ENCODE results near the gene NKX3-2. TPM values are rescaled to one million over a fixed set of nuclear protein-coding genes. Genes with fewer than 3 reads are reported as not detected.

Gene NKX3-2
- total RNA-seq, 1 experiment from 2014 or later: 0.07 TPM

DNA sequence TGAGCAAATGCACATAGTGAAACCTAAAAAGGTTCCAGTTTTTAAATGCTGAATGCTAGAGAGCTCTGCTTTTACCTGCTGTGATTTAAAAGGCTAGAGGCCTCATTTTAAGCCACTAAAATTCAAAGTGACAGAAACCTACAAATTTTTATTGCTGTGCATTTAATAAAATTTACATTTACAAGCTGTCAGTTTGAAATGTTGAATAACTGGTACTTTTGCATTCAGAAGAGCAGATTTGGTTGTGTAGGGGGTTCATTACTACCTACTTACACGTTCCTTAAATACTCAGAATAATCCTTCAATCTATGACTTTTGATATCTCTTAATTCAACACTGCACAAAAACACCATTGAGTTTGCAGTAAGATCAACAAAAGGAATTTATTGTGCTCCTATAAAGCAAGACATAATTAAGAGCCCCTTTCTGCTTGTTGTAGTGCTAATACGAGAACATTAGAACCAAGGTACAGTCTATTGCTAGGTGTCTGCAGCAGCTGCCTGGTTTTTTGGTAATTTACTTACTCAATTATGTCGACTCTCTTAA, 27.9 kb downstream of the NKX3-2 start:
- Histone ChIP-seq H3K4me3 (ENCODE audit: low read length) (no peak overlapping the region), H3K9ac (ENCODE audit: low read length) (no peak overlapping the region), H3K79me2 (ENCODE audit: low read length) (no peaks in the 10 kb centered on the region), H4K20me1 (ENCODE audit: low read length) (no peaks in the 10 kb centered on the region), H3K9me2 (replicated peaks; ENCODE audit: low read length) (no peaks in the 10 kb centered on the region), H3K9me3 (ENCODE audit: low read length) (no peaks in the 10 kb centered on the region), H3K27ac (ENCODE audit: low read length) (no peak overlapping the region), H2AFZ (ENCODE audit: low read length) (no peak overlapping the region), H3K4me2 (ENCODE audit: low read length) (no peak overlapping the region), H3F3A (ENCODE audit: low read length, unreplicated experiment) (no peaks in the 10 kb centered on the region), H3K36me3 (ENCODE audit: low read depth, low read length) (no peaks in the 10 kb centered on the region), H3K4me1 (ENCODE audit: insufficient read depth, low read length) (no peaks in the 10 kb centered on the region), H3K27me3 (ENCODE audit: low read length) (peaks cover 64% of the 10 kb centered on the region)
- TF ChIP-seq EZH2 (IDR thresholded peaks at IDR 0.05; ENCODE audit: low read length, unreplicated experiment) (no peak), EZH2phosphoT487 (IDR thresholded peaks at IDR 0.05; ENCODE audit: borderline replicate concordance, low read length) (no peak)
- TF ChIP-seq, protein P1, sequence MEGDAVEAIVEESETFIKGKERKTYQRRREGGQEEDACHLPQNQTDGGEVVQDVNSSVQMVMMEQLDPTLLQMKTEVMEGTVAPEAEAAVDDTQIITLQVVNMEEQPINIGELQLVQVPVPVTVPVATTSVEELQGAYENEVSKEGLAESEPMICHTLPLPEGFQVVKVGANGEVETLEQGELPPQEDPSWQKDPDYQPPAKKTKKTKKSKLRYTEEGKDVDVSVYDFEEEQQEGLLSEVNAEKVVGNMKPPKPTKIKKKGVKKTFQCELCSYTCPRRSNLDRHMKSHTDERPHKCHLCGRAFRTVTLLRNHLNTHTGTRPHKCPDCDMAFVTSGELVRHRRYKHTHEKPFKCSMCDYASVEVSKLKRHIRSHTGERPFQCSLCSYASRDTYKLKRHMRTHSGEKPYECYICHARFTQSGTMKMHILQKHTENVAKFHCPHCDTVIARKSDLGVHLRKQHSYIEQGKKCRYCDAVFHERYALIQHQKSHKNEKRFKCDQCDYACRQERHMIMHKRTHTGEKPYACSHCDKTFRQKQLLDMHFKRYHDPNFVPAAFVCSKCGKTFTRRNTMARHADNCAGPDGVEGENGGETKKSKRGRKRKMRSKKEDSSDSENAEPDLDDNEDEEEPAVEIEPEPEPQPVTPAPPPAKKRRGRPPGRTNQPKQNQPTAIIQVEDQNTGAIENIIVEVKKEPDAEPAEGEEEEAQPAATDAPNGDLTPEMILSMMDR (conservative IDR thresholded peaks at IDR 0.05; ENCODE audit: low read depth, low read length): no peak
- ChIA-PET POLR2A (ENCODE audit: unreplicated experiment) (no interaction called here), CTCF (no interaction called here)
- intact Hi-C loops (cut with micrococcal nuclease): no loop called here
- ATAC-seq: no peak
- no TSS peak for BruUV-seq (replicated peaks)
- no peak for DNase-seq

- no peak for ATAC-seq
- ChIA-PET CTCF (no interaction called here), POLR2A (ENCODE audit: unreplicated experiment) (no interaction called here)
Measured at GRCh38 chr4:13515268-13515667, 29.0 kb downstream of the NKX3-2 start.

GRCh38 chr4:13514722-13515121, 29.6 kb downstream of the NKX3-2 start:
- Histone ChIP-seq H3K4me2 (ENCODE audit: low read length) (no peak overlapping the region), H4K20me1 (ENCODE audit: low read length) (no peaks in the 10 kb centered on the region), H3K9me3 (ENCODE audit: low read length) (no peaks in the 10 kb centered on the region), H3F3A (ENCODE audit: low read length, unreplicated experiment) (no peaks in the 10 kb centered on the region), H3K27me3 (ENCODE audit: low read length) (peaks cover 62% of the 10 kb centered on the region), H3K79me2 (ENCODE audit: low read length) (no peaks in the 10 kb centered on the region), H3K27ac (ENCODE audit: low read length) (no peak overlapping the region), H3K4me3 (ENCODE audit: low read length) (no peak overlapping the region), H2AFZ (ENCODE audit: low read length) (no peak overlapping the region), H3K36me3 (ENCODE audit: low read depth, low read length) (no peaks in the 10 kb centered on the region), H3K4me1 (ENCODE audit: insufficient read depth, low read length) (no peaks in the 10 kb centered on the region), H3K9me2 (replicated peaks; ENCODE audit: low read length) (no peaks in the 10 kb centered on the region), H3K9ac (ENCODE audit: low read length) (no peak overlapping the region)
- CTCF ChIA-PET: no interaction called here
- DNase-seq (no peak), ATAC-seq (no peak)
- TF ChIP-seq EZH2phosphoT487 (IDR thresholded peaks at IDR 0.05; ENCODE audit: borderline replicate concordance, low read length) (no peak), EZH2 (IDR thresholded peaks at IDR 0.05; ENCODE audit: low read length, unreplicated experiment) (no peak)
- TF ChIP-seq, protein P1 (conservative IDR thresholded peaks at IDR 0.05; ENCODE audit: low read depth, low read length): no peak
- POLR2A ChIA-PET (ENCODE audit: unreplicated experiment): no interaction called here
- no TSS peak for BruUV-seq (replicated peaks)
- intact Hi-C loops (cut with micrococcal nuclease): no loop called here

More at GRCh38 chr4:13515268-13515667, 29.0 kb downstream of the NKX3-2 start:
- Histone ChIP-seq H3K36me3 (ENCODE audit: low read depth, low read length) (no peaks in the 10 kb centered on the region), H4K20me1 (ENCODE audit: low read length) (no peaks in the 10 kb centered on the region), H3F3A (ENCODE audit: low read length, unreplicated experiment) (no peaks in the 10 kb centered on the region), H3K4me1 (ENCODE audit: insufficient read depth, low read length) (no peaks in the 10 kb centered on the region), H3K27ac (ENCODE audit: low read length) (no peak overlapping the region), H3K27me3 (ENCODE audit: low read length) (peaks cover 64% of the 10 kb centered on the region), H3K79me2 (ENCODE audit: low read length) (no peaks in the 10 kb centered on the region), H3K9me2 (replicated peaks; ENCODE audit: low read length) (no peaks in the 10 kb centered on the region), H3K9me3 (ENCODE audit: low read length) (no peaks in the 10 kb centered on the region), H3K9ac (ENCODE audit: low read length) (no peak overlapping the region), H3K4me2 (ENCODE audit: low read length) (no peak overlapping the region), H2AFZ (ENCODE audit: low read length) (no peak overlapping the region), H3K4me3 (ENCODE audit: low read length) (no peak overlapping the region)
- no peak for TF ChIP-seq EZH2 (IDR thresholded peaks at IDR 0.05; ENCODE audit: low read length, unreplicated experiment)
- TF ChIP-seq EZH2phosphoT487 (IDR thresholded peaks at IDR 0.05; ENCODE audit: borderline replicate concordance, low read length): no peak
- TF ChIP-seq, protein P1 (conservative IDR thresholded peaks at IDR 0.05; ENCODE audit: low read depth, low read length): no peak
- BruUV-seq (replicated peaks): no TSS peak
- intact Hi-C loops (cut with micrococcal nuclease): no loop called here
- DNase-seq: no peak
